Measurements from ENCODE around the gene OR6C4.
"Not testable (repeated sequence)": the region's sequence is repeated elsewhere in the genome, so short reads cannot be mapped to it uniquely, and the experiment has no call there.

Gene OR6C4

GRCh38 chr12:55549302-55549701, at the start of gene OR6C4:
TSS of gene OR6C4 (plus strand) at chr12:55549602. CDS start at chr12:55551227, 1,625 bp downstream.
- DNase-seq (ENCODE audit: low read depth in 4 of 4, low spot score in 1 of 4): no peak

GRCh38 chr12:55499810-55500252, 49.6 kb upstream of the OR6C4 start:
- no peak for DNase-seq (ENCODE audit: low read depth in 4 of 4, low spot score in 1 of 4)

DNA sequence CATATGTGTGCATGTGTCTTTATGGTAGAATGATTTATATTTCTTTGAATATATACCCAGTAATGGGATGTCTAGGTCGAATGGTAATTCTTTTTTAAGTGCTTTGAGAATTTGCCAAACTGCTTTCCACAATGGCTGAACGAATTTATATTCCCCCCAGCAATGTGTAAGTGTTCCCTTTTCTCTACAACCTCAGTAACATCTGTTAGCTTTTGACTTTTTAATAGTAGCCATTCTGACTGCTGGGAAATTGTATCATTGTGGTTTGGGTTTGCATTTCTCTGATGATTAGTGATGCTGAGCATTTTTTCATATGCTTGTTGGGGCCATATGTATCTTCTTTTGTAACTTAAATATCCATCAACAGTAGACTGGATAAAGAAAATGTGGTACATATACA, 47.8 kb upstream of the OR6C4 start:
- no peak for DNase-seq (ENCODE audit: low read depth in 4 of 4, low spot score in 1 of 4)

GRCh38 chr12:55515696-55516095, 33.7 kb upstream of the OR6C4 start:
- no peak for DNase-seq (ENCODE audit: low read depth in 4 of 4, low spot score in 1 of 4)

DNA sequence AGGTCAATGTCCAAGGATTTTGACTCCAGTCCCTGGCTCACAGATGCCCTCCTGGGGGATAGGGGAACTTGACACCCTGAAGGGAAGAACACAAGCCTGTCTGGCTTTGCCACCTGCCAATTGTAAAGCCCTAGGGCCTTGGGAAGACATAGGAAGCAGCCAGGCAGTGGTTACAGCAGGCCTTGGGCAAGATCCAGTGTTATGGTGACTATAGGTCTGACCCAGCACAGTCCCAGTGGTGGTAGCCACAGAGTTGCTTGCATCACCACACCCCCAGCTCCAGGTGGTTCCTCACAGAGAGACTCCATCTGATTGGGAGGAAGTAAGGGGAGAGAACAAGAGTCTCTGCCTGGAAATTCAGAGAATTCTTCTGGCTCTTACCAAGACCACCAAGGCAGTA, 33.0 kb upstream of the OR6C4 start:
- no peak for DNase-seq (ENCODE audit: low read depth in 4 of 4, low spot score in 1 of 4)

DNA sequence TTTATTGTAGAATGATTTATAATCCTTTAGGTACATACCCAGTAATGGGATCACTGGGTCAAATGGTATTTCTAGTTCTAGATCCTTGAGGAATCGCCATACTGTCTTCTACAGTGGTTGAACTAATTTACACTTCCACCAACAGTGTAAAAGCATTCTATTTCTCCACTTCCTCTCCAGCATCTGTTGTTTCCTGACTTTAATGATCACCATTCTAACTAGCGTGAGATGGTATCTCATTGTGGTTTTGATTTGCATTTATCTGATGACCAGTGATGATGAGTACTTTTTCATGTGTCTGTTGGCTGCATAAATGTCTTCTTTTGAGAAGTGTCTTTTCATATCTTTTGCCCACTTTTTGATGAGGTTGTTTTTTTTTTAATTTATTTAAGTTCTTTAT, 1.2 kb upstream of the OR6C4 start:
- DNase-seq (ENCODE audit: low read depth in 4 of 4, low spot score in 1 of 4): not testable (repeated sequence)

GRCh38 chr12:55548756-55549155, 646 bp upstream of the OR6C4 start:
- DNase-seq (ENCODE audit: low read depth in 4 of 4, low spot score in 1 of 4): no peak

DNA sequence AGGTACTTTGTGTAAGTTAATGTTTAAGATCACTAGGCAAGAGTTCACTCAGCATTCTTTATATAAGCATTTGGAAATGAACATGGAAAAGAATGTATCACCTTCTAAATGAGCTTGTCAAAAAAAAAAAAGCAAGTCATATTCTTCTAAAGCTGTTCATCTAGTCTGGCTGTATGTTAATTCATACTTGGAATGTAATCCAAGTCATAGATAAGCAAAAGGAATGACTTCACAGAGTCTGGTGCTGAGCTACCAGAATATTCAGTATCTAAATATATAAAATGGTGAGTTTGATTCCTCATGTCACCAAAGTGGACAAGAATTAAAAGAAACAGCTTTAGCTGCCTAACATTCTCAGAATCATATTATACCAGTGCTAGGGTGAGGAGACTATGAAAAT, 4.9 kb downstream of the OR6C4 start:
- no peak for DNase-seq (ENCODE audit: low read depth in 4 of 4, low spot score in 1 of 4)

DNA sequence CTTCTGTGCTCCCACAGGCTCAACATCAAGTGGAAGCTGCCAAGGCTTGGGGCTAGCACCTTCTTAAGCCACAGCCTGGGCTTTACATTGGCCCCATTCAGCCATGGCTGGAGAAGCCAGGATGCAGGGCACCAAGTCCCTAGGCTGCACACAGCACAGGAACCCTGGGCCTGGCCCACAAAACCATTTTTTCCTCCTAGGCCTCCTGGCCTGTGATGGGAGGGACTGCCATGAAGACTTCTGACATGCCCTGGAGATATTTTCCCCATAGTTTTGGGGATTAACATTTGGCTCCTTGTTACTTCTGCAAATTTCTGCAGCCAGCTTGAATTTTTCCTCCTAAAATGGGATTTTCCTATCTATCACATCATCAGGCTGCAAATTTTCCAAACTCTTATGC, 20.7 kb downstream of the OR6C4 start:
- not testable (repeated sequence) for DNase-seq (ENCODE audit: low read depth in 4 of 4, low spot score in 1 of 4)

DNA sequence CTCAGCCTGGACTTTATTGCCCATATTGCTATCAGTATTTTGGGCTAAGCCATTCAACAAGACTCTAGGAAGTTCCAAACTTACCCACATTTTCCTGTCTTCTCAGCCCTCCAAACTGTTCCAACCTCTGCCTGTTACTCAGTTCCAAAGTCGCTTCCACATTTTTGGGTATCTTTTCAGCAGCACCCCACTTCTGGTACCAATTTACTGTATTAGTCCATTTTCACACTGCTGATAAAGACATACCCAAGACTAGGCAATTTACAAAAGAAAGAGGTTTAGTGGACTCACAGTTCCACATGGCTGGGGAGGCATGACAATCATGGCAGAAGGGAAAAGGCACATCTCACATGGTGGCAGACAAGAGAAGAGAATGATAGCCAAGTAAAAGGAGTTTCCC, 21.3 kb downstream of the OR6C4 start:
- DNase-seq (ENCODE audit: low read depth in 4 of 4, low spot score in 1 of 4): not testable (repeated sequence)

- no peak for DNase-seq (ENCODE audit: low read depth in 4 of 4, low spot score in 1 of 4)
These were observed 22.8 kb downstream of the OR6C4 start, which contains the start of gene OR2AP1 for GRCh38 chr12:55572168-55572567. TSS of gene OR2AP1 (plus strand) at chr12:55572468. CDS start at chr12:55574415, 1,947 bp downstream.

DNA sequence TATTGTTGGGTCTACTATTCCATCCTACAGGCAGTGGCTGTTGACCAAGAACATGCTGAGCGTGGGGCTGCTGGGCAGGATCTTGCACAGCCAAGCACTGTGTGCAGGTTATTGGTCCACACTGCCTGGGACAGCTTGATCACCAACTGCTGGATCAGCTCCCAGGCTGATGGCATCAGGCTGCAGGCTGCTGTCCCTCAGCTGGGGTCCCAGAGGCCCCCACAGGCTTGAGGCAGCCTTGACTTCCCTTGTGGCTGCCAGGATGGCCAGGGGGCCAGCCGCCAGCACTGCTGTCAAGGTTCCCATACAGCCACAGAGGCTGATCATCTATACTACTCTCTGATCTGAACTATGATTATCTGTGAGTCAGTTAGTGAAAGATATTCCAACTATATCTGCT, 32.7 kb downstream of the OR6C4 start:
- no peak for DNase-seq (ENCODE audit: low read depth in 4 of 4, low spot score in 1 of 4)

- no peak for DNase-seq (ENCODE audit: low read depth in 4 of 4, low spot score in 1 of 4)
These were observed 36.4 kb downstream of the OR6C4 start for GRCh38 chr12:55585817-55586216.

GRCh38 chr12:55590152-55590551, 40.8 kb downstream of the OR6C4 start:
- not testable (repeated sequence) for DNase-seq (ENCODE audit: low read depth in 4 of 4, low spot score in 1 of 4)
